Measurements from ENCODE around the gene STS.

The STS gene

DNA sequence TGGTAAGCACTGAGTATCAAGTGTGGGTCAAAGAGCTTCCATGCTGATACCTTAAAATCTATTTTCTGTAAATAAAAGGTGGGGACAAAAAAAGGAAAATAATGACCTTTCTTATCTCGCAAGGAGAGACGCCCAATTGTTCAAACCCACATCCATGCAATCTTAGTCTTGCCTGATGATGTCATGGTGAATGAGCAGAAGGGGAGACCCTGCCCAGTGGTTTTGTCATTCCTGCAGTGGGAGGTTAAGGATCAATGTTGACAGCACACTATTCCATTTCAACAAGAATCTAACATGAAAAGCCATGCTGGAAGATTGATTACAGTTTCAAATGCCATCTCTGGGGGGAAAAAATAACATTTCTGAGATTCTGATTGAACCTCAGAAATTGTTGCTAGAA is 41.2 kb downstream of the STS start:
- DNase-seq (ENCODE audit: low spot score): no peak

- no peak for DNase-seq (ENCODE audit: low spot score)
Measured at GRCh38 chrX:7190157-7190556, 42.6 kb downstream of the STS start.

DNA sequence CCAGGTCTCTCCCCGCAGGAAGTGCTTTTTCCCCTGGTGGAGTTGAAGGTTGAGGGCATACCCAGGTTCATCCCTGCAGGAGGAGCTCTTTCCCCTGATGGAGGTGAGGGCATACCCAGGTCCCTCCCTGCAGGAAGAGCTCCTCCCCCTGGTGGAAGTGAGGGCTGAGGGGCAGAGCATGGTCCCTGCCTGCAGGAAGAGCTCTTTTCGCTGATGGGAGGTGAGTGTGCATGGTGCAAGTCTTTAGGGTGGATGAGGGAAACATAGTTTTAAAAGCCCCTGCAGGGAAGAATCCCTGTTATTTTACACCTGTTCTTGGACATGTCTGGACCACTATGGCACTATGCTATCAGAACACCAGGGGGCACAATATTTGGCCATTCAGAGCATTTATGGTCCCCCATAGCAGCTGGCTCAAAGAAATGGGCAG is 44.2 kb downstream of the STS start:
- no peak for DNase-seq (ENCODE audit: low spot score)

DNA sequence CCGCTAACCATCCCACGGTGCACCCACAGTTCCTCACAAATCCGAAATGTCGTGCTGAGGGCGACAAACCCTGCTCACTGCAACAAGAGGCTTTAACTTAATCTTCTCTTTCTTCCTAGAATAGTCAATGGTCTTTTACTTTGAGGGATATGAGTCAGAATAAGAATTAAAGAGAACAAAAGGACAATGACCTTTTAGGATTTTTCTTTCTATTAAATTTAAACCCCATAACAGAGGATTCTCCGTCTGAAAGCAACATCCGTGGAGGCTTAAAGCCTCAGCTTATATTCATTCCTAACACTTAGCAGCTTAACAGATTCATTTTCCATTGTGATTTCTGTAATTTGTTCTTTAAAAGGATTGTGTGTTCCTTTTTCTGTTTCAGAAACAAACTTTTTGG is 45.4 kb downstream of the STS start:
- DNase-seq (ENCODE audit: low spot score): no peak

DNA sequence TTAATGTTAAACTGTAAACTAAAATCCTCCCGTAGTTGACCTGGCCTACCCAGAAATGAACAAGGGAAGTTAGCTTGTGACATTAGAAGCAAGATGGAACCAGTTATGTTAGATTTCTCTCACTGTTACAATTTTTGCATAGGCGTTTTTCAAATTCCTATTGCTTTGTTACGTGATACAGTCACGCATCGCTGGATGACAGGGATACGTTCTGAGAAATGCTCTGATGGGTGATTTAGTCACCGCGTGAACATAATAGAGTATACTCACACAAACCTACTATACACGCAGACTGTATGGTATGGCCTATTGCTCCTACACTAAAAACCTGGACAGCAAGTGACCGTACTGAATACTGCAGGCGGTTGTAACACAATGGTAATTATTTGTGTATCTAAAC is 47.1 kb downstream of the STS start:
- DNase-seq (ENCODE audit: low spot score): no peak
